K562 (cell line): ENCODE data around the gene PPP4R4. TPM values are rescaled to one million over a fixed set of nuclear protein-coding genes. Genes with fewer than 3 reads are reported as not detected.

ENCODE experiments used
- ATAC-seq: fragments of 200-7000 bp; cut with Tn5 transposase; 3 replicates; pipeline ENCODE4 v1.9.1; 2020; ENCODE audit warnings: moderate library complexity
- BruUV-seq: library from RNA; stranded (reverse); fragments of 400-500 nt; replicated peaks from 2 replicates; lab custom pipeline; 2021; lab: Mats Ljungman, UMichigan
- CTCF ChIA-PET: fragments of 300-600 bp; formaldehyde crosslinking; extraction: SDS; loops from one replicate; lab custom pipeline; 2021; ENCODE audit warnings: low intra/inter-chr PET ratio; lab: Yijun Ruan, JAX
- POLR2A ChIA-PET: fragments of 300-600, 350-650 bp; sonication (Branson Sonifier 250); formaldehyde crosslinking; extraction: SDS; loops from one replicate; lab custom pipeline; 2021; ENCODE audit warnings: antibody characterized with exemption, inconsistent platforms; lab: Yijun Ruan, JAX
- DNase-seq, 4 experiments: peaks; one replicate each; pipeline versions ENCODE4 v3.0.0 to v3.0.0-alpha.2; 2011 to 2018; ENCODE audit warnings: low spot score in 3 of 4, mixed read lengths in 3 of 4; ENCODE audit errors: extremely low read depth in 1 of 4
- FAIRE-seq: peaks from 2 replicates; lab custom pipeline; 2011; peaks lifted over from hg19 to GRCh38; lab: Jason Lieb, UNC
- H2AFZ ChIP-seq: 2 replicates; pipeline ENCODE4 v1.6.0; 2011; ENCODE audit warnings: low read depth, low read length, control low read depth, inconsistent platforms
- H3K27ac ChIP-seq: fragments of 200-600 bp; 3 replicates; pipeline ENCODE4 v1.8.0; 2011; ENCODE audit warnings: low read depth, mild to moderate bottlenecking, control low read depth, inconsistent platforms, low read length, moderate library complexity, mixed read lengths; ENCODE audit errors: extremely low read depth
- H3K27me3 ChIP-seq, 2 experiments: fragments of 300-600 bp in 1 of 2; 2 replicates in 1 of 2; 3 replicates in 1 of 2; pipeline versions ENCODE4 v1.6.0 to v1.8.0; 2011; ENCODE audit warnings: inconsistent platforms in 2 of 2, low read length in 2 of 2, mild to moderate bottlenecking in 1 of 2, mixed read lengths in 1 of 2, moderate library complexity in 1 of 2; ENCODE audit not compliant: control insufficient read depth in 2 of 2, insufficient read depth in 2 of 2
- H3K36me3 ChIP-seq: fragments of 300-600 bp; 3 replicates; pipeline ENCODE4 v1.8.0; 2011; ENCODE audit warnings: mild to moderate bottlenecking, low read length, inconsistent platforms; ENCODE audit not compliant: control insufficient read depth, insufficient read depth
- H3K4me1 ChIP-seq, 2 experiments: fragments of 200-600 bp in 1 of 2; replicated peaks in 1 of 2; 2 replicates in 1 of 2; 3 replicates in 1 of 2; pipeline versions ENCODE4 v1.5.1 to v1.8.0; 2011; ENCODE audit warnings: inconsistent platforms in 2 of 2, low read length in 2 of 2, mild to moderate bottlenecking in 1 of 2, mixed read lengths in 1 of 2, moderate library complexity in 1 of 2; ENCODE audit not compliant: control insufficient read depth in 2 of 2, insufficient read depth in 2 of 2
- H3K4me2 ChIP-seq: 2 replicates; pipeline ENCODE4 v1.6.1; 2011; ENCODE audit warnings: low read length, control low read depth, inconsistent platforms, mixed read lengths; ENCODE audit not compliant: insufficient read depth
- H3K4me3 ChIP-seq: fragments of 200-600 bp; sonication (generic), shearing (Covaris generic); 2 replicates; pipeline ENCODE4 v1.5.1; 2016; ENCODE audit warnings: control low read depth, inconsistent platforms
- H3K79me2 ChIP-seq: fragments of 200-600 bp; 3 replicates; pipeline ENCODE4 v1.8.0; 2011; ENCODE audit warnings: low read length, inconsistent platforms; ENCODE audit not compliant: control insufficient read depth, insufficient read depth
- H3K9ac ChIP-seq, 2 experiments: 2 replicates each; pipeline versions ENCODE4 v1.6.0 to v1.6.1; 2011; ENCODE audit warnings: low read depth in 2 of 2, low read length in 2 of 2, control low read depth in 1 of 2, inconsistent platforms in 1 of 2, mild to moderate bottlenecking in 1 of 2, mixed read lengths in 1 of 2; ENCODE audit not compliant: insufficient read depth in 1 of 2
- H3K9me1 ChIP-seq: one replicate; pipeline ENCODE4 v1.6.0; 2011; ENCODE audit warnings: inconsistent platforms, mild to moderate bottlenecking, low read length, moderate library complexity; ENCODE audit not compliant: control insufficient read depth, insufficient read depth
- H3K9me3 ChIP-seq: replicated peaks from 2 replicates; pipeline ENCODE4 v1.5.1; 2011; ENCODE audit warnings: low read depth, low read length, inconsistent platforms; ENCODE audit not compliant: control insufficient read depth, insufficient read depth
- H4K20me1 ChIP-seq: replicated peaks from 2 replicates; pipeline ENCODE4 v1.6.1; 2011; ENCODE audit warnings: low read length, inconsistent platforms, mixed read lengths; ENCODE audit not compliant: control insufficient read depth, insufficient read depth
- E2F3 ChIP-seq: fragments of 250-450 bp; sonication (Bioruptor Pico); IDR thresholded peaks from 2 replicates; pipeline ENCODE4 v1.4.0; 2020; ENCODE audit warnings: mild to moderate bottlenecking
- HMGN3 ChIP-seq: IDR thresholded peaks from 2 replicates; pipeline ENCODE4 v1.6.1; 2011; ENCODE audit warnings: borderline replicate concordance, low read depth, mild to moderate bottlenecking, mixed read lengths, low read length; ENCODE audit not compliant: insufficient read length; ENCODE audit errors: extremely low read depth
- POLR2A ChIP-seq: fragments of 450-650 bp; conservative IDR thresholded peaks from 2 replicates; pipeline ENCODE4 v1.6.1; 2016
- TFAP4 ChIP-seq: sonication (generic); formaldehyde crosslinking; IDR thresholded peaks from 2 replicates; pipeline ENCODE4 v1.8.0; 2022; ENCODE audit warnings: missing genetic modification reagents, mild to moderate bottlenecking, moderate library complexity, borderline replicate concordance
- ZNF589 ChIP-seq: fragments of 200-800 bp; sonication (Bioruptor generic); IDR thresholded peaks from 2 replicates; pipeline ENCODE4 v1.6.1; 2016; ENCODE audit warnings: low read depth, missing genetic modification characterization, missing compliant biosample characterization
- WGBS: fragments of 100-300 bp; shearing (Covaris generic); methylation state at CpG from one replicate; pipeline ENCODE4 v1.1.6; 2016; ENCODE audit warnings: low coverage, mixed read lengths; ENCODE audit not compliant: insufficient coverage; ENCODE audit errors: missing lambda C conversion rate; 5-methylcytosine and 5-hydroxymethylcytosine counted together
- in situ Hi-C: fragments of 300-500 bp; cut with MboI; formaldehyde crosslinking; loops from 4 replicates; pipeline ENCODE4 v1.15.0; 2018; ENCODE audit warnings: inconsistent platforms, mixed read lengths
- intact Hi-C: fragments of 100-400 bp; cut with micrococcal nuclease; formaldehyde crosslinking; loops from 2 replicates; pipeline ENCODE4 v1.14.2; 2022
- polyA plus RNA-seq, 8 experiments: library from polyadenylated mRNA; depleted of rRNA in 4 of 8; stranded (reverse) in 5 of 8; unstranded in 3 of 8; fragments of >200 nt; fragmentation: Nextera tagmentation in 2 of 8; fragmentation: Illumina TruSeq in 1 of 8; extraction: Ambion mirVana in 2 of 8; extraction: Trizol in 1 of 8; gene quantifications; 2 replicates each; pipeline versions ENCODE4 v1.2.1 to v1.2.3, GENCODE V29; 2011 to 2014; ENCODE audit warnings: inconsistent platforms in 1 of 8, missing spikeins in 1 of 8
- total RNA-seq, 7 experiments: library from RNA; depleted of rRNA in 6 of 7; stranded (reverse); fragments of >200 nt in 6 of 7; fragmentation: Illumina TruSeq in 2 of 7; extraction: Trizol in 2 of 7; gene quantifications; 2 replicates each; pipeline versions ENCODE4 v1.2.1 to v1.2.3, GENCODE V29; 2011 to 2021; ENCODE audit warnings: low replicate concordance in 1 of 7

The PPP4R4 gene
- total and polyA plus RNA-seq, 9 of the 15 experiments (the other 6 are each of a cell fraction or from before 2014, with no cell fraction given) = 0.11 to 0.26 TPM; not detected in 7

GRCh38 chr14:94136575-94137331 is 37.4 kb upstream of the PPP4R4 start (continued):
- TF ChIP-seq HMGN3 (no peak), ZNF589 (CRISPR knock-in tag) (no peak)

GRCh38 chr14:94138251-94138650 is 35.9 kb upstream of the PPP4R4 start:
- in situ Hi-C loops (loop anchor here (5.0 kb wide), 1 partner anchor 101 kb away; no protein-coding TSS in a partner anchor), intact Hi-C loops (no loop called here)
- Histone ChIP-seq H4K20me1 (no peaks in the 10 kb centered on the region), H3K9ac (no peak overlapping the region), H3K9me1 (no peaks in the 10 kb centered on the region), H3K27ac (no peak overlapping the region), H3K27me3 (peaks cover 0 to 15% of the 10 kb centered on the region in 2 experiments; a peak in 2 of 5 replicates), H3K4me3 (no peak overlapping the region), H3K4me1 (no peaks in the 10 kb centered on the region; a peak in 2 of 5 replicates), H3K9me3 (no peaks in the 10 kb centered on the region; the same call in 1 of the 2 replicates), H3K4me2 (no peak overlapping the region), H3K36me3 (no peaks in the 10 kb centered on the region), H3K79me2 (no peaks in the 10 kb centered on the region), H2AFZ (no peak overlapping the region)
- WGBS = 7% methylated on average over 9 of the region's 9 CpGs
- FAIRE-seq (no peak), DNase-seq (no peak), ATAC-seq (no peak)
- TF ChIP-seq POLR2A (no peak), TFAP4 (CRISPR knock-in tag) (no peak), E2F3 (CRISPR knock-in tag) (no peak)
- no TSS peak for BruUV-seq
- ChIA-PET CTCF (no interaction called here), POLR2A (interaction anchor here (0.6 kb wide), 1 partner anchor 84 kb away, joined by 3 read pairs; no protein-coding TSS in a partner anchor)
